GM18951 (cell line): ENCODE data around the gene ACTL10.

Experiments used
- POLR2A ChIP-seq: IDR thresholded peaks from 4 replicates; pipeline ENCODE4 v1.6.1; 2011; ENCODE audit warnings: mild to moderate bottlenecking; ENCODE audit not compliant: insufficient read length, insufficient read depth; ENCODE audit errors: extremely low read depth
- in situ Hi-C: fragments of 300-500 bp; cut with MboI; formaldehyde crosslinking; loops from one replicate; pipeline ENCODE4 v1.12.0; 2022; ENCODE audit warnings: low sequenced_read_pairs, mixed read lengths, inconsistent platforms; ENCODE audit not compliant: unreplicated experiment

ACTL10 gene

DNA sequence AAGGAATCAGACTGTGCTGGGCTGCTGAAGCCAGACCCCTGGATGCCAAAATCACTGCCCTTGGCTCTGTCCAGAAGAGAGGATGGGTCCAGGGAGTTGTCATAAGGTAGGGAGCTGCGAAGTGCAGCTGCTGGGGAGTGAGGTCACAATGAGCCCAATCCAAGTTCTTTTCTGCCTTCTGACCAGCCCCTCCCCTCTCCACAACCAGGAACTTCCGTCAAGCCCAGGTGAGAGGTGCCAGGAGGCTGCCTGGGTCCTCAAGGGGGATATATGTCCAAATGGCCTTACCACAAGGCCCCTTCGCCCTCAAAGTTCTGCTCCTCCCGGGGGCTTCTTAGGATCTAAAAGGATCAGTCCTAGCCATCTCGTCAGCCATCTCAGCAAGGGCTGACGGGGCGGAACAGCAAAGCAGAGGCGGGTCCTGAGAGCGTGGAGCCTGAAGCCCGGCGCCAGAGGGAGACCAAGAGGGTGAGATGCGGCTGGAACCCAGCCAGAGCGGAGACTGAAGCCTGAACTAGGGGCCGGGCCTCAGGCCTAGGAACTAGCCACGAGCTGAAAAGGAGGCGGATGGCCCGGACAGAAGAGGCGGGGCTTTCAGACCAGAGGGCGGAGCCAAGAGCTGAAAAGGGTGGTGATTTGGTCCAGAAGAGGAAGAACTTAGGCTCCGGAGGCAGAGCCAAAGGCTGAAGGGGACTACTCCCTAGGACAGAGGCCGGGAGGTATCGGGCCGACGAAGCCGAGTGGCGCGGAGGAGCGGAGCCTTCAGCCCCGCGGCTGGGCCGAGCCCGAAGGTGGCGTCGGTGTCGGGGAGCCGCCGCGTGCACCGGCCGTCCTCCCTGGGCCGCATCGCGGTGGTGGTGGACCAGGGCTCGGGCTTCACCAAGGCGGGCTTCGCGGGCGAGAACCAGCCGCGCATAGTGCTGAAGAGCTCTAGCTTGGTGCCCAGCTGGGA is at the start of gene ACTL10:
Gene ACTL10 (plus strand): TSS at position 651 of the 952 bp plus-strand sequence. CDS start 555 bp downstream, outside the sequence.
- peak; percentile 90 for TF ChIP-seq POLR2A
- in situ Hi-C loops = loop anchor here (10.0 kb wide), 1 partner anchor 212 kb away; no protein-coding TSS in a partner anchor

DNA sequence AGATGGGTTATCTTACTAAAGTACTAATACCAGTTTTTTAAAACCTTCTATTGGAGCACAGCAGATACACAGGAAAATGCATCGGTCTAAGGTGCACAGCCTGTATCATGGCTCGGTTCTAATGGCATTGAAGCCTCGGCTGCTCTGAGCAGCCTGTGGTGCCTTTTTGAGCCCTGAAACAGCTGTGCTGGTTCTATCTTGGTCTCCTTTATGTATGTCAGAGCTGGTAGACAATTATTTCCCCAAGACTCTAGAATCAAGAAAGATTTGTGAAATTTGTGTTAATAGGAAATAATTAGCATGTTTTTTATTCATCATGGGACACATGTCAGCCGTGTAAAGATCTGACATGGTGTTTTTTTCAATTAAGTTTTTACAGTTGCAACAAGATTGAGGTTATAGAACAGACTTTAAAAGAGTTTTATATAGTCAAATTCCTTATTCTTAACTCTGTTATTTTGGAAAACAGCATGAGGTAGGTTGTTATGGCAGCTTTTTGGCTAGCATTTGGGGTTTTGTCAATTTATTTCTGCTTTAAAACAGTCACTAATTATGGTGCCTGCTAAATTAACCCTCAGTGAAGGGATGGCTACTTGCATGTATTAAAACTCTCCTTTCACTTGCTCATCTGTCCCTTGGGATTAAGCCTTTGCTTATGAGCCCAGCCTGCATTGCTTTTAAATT is 44.9 kb upstream of the ACTL10 start:
- TF ChIP-seq POLR2A = no peak
- in situ Hi-C loops = no loop called here

DNA sequence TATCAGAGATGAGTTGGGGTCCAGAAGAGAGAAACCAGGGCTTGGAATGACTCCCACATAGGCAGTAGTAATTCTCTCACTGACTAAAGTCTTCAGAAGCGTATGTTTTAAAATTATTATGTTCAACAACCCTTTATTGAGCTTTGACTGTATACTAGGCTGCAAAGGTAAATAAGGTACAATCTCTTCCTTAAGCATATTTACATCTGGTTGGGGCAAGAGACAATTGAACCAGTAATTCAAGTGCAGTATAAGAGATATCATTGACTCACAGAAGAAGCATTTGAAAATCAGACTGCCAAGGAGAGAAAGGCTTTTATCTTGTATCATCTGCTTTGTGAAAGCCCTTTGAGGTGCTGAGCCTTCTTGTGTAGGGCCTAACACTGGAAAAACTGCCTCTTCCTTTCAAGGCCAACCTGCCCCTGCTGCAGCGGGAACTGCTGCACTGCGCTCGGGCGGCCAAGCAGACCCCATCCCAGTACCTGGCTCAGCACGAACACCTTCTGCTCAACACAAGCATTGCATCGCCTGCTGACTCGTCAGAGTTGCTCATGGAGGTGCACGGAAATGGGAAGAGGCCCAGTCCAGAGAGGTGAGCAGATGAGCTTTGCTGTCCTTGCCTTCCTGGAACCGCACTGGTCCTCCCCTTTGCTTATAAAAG is 43.9 kb upstream of the ACTL10 start:
- TF ChIP-seq POLR2A = no peak
- in situ Hi-C loops = no loop called here

DNA sequence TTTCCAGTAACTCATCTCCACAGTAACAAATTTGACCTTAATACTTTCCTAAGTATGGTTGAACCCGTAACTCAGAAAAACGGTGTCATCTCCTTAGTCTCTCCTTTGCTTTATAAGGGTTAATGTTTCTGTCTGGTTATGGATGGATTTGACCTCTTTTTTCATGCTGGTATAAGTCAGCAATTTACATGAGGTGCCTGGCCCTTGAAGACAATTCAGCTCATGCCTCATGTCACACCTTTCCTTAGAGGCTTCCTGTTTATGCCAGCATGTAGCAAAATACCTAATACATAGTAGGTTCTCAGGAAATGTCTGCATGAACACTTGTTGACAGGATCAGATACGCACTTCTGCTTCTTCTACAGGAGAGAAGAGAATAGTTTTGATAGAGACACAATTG is 42.3 kb upstream of the ACTL10 start:
- no peak for TF ChIP-seq POLR2A
- in situ Hi-C loops = no loop called here

DNA sequence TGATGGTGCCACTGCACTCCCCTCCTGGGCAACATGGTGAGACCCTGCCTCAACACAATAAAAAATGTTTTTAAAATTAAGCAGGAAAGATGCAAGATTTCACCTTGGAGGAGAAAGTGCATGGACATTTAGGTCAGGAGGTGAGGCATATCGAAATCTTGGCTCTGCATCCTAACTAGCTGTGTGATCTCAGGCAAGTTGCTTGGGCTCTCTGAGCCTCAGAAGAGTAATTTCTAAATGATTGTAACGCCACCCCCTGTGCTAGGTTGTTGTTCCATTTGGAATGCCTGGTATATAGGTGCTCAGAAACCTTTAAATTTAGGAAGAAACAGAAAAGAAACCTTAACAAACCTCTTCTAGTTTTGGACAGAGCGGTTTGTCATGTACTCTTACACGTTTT is 40.6 kb upstream of the ACTL10 start:
- in situ Hi-C loops = no loop called here
- no peak for TF ChIP-seq POLR2A

DNA sequence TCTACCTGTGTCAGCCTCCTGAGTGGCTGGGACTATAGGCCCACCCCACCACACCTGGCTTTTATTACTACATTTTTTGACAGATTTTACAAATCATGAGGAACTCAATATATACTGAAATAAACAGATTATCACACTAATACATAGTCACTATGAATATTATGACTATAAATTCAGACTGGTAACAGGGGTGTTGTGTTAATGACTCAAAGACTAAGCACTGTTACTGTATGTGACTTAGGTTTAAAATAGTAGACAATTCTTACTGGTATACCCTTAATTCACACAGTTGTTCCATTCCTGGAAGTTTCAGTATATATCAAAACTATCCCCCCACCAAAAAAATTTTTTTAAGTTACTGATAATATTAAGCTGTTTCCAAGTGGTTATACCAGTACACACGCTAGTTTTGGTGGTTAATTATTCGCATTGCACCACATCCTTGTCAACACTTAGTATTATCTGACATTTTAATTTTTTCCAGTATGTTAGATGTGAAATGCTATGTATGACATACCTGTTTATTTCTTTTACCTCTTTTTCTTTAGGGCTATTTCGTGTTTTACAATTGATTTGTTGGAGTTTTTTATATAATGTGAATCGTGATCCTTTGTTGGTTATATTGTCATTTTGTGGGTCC is 39.0 kb upstream of the ACTL10 start:
- in situ Hi-C loops = no loop called here
- no peak for TF ChIP-seq POLR2A

DNA sequence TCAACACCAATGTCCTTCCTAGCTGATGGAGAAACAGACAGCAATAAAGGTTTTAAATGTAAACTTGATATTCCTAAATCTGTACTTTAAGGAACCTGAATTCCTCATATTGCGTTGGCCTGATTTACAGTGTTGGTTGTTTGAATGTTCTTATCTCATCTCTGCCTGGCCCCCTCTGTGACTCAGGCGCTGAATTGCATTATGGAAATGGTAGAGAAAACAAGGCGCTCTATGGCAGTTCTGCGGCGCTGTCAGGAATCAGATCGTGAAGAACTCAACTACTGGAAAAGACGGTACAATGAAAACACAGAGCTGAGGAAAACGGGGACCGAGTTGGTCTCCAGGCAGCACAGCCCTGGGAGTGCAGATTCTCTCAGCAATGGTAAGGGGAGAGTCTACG is 37.2 kb upstream of the ACTL10 start:
- in situ Hi-C loops = no loop called here
- no peak for TF ChIP-seq POLR2A

DNA sequence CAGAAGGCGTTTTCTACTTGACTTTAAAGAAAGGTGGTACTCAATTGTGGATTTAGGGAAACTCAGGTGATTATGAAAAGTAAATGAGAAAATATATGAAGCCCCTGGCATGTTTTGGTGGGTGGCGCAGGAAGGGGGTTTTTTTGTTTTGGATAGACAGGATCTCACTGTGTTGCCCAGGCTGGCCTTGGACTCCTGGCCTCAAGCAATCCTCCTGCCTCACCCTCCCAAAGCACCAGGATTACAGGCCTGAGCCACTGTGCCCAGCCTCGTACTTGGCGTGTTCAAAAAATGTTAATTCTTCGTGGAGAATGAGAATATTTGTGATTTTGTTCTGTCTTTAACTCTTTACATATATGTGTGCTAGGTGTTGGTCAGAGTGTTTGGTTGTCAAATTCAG is 36.8 kb upstream of the ACTL10 start:
- no peak for TF ChIP-seq POLR2A
- in situ Hi-C loops = loop anchor here (10.0 kb wide), 1 partner anchor 165 kb away; no protein-coding TSS in a partner anchor

DNA sequence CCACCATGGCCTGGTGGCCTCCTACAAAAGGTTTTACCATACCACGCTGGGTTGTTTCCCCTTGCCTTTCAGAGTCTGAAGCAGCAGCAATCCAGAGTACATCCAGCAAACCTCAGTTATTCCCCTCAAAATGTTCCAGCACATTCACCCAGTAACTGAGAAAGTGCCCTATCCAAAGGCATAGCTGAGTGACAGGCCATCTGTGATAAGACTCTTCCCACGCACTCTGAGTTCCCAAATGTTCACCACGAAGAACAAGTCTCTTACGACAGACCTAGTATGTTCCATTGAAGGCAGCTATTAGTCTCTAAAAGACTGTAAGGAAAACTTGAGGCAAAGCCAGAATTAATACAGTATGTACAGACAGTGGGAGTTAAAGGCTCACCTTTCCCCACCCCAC is 36.2 kb upstream of the ACTL10 start:
- in situ Hi-C loops = loop anchor here (10.0 kb wide), 1 partner anchor 166 kb away; no protein-coding TSS in a partner anchor
- TF ChIP-seq POLR2A = no peak

DNA sequence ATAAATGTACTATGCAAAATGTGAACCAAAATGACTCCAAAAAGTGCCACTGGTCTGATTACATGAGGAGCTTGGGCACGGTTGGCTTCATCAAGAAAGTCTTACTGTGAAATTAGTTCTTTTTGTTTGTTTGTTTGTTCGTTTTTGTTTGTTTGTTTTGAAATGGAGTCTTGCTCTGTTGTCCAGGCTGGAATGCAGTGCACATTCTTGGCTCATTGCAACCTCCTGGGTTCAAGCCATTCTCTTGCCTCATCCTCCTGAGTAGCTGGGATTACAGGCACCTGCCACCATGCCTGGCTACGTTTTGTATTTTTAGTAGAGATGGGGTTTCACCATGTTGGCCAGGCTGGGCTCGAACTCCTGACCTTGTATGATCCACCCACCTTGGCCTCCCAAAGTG is 34.8 kb upstream of the ACTL10 start:
- in situ Hi-C loops = loop anchor here (10.0 kb wide), 1 partner anchor 167 kb away; no protein-coding TSS in a partner anchor

DNA sequence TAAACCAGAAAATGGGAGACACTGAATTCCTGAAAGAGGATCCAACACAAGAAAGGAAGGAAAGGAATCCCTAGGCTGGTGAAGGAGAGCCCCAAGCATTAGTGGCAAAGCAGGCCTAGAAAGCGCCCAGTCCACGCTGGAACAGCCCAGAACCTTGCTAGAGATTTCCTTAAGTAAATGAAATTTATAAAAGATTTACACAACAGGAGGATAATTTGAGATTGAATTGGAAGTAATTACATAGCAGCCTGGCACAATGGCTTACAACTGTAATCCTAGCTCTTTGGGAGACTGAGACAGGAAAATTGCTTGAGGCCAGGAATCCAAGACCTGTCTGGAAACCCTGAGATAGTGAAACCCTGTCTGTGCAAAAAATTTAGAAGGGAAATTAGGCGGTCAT is 31.4 kb upstream of the ACTL10 start:
- TF ChIP-seq POLR2A = no peak
- in situ Hi-C loops = loop anchor here (10.0 kb wide), 1 partner anchor 171 kb away; no protein-coding TSS in a partner anchor

DNA sequence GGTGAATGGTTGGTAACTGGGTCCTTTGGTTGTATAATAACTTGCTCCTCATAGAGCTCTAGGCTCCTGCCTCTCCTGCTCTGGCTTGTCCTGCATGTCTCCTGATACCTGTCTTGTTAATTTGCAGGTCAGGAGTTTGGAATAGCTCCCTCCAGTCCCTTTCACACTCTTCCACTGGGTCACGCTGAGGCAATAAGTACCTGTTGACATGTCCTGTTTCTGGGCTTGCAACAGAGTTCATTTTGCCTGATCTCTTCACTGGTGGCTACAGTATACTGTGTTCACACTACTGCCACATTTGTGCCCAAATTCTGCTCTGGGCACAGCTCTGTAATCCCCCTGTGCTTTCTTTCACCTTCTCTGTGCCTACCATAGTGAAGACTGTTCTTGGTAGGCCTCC is 30.0 kb upstream of the ACTL10 start:
- no peak for TF ChIP-seq POLR2A
- in situ Hi-C loops = loop anchor here (10.0 kb wide), 1 partner anchor 172 kb away; no protein-coding TSS in a partner anchor

DNA sequence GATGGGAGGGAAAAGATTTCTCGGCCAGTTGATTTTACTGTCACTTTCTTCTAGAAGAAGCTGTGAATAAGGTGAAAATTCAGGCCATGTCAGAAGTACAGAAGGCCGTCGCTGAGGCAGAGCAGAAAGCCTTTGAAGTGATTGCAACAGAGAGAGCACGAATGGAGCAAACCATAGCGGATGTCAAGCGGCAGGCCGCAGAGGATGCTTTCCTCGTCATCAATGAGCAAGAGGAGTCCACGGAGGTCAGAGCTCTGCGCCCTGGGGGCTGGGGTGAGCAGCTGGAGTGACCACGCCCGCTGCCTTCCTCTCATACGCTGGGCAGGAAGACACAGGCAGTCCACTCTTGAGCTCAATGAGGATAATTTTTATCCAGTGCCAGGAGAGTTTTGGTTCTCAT is 26.5 kb upstream of the ACTL10 start:
- no peak for TF ChIP-seq POLR2A
- in situ Hi-C loops = no loop called here
